T-helper 2 cell treated with Interferon-gamma antibody and Interleukin-4, amounts not matched to agents 100 ng/mL and 5 ng/mL, for 36 hours (primary cell): ENCODE results near the gene FMNL1. TPM values are rescaled to one million over a fixed set of nuclear protein-coding genes. Genes with fewer than 3 reads are reported as not detected.
"Not testable (repeated sequence)": the region's sequence is repeated elsewhere in the genome, so short reads cannot be mapped to it uniquely, and the experiment has no call there.

Experiments used
- intact Hi-C: fragments of 100-400 bp; cut with micrococcal nuclease; formaldehyde crosslinking; loops from one replicate; pipeline ENCODE4 v1.15.1; 2023
- total RNA-seq: library from RNA; stranded (reverse); gene quantifications from 2 replicates; pipeline ENCODE4 v1.2.3, GENCODE V29; 2022

The FMNL1 gene
- total RNA-seq, 1 donor from 2014 or later = 407 TPM

- intact Hi-C loops = not testable (repeated sequence)
These were observed 31.6 kb downstream of the FMNL1 start for GRCh38 chr17:45253237-45253636.

GRCh38 chr17:45253879-45254278, 32.2 kb downstream of the FMNL1 start:
- intact Hi-C loops = no loop called here

GRCh38 chr17:45255358-45255757, 33.7 kb downstream of the FMNL1 start:
- intact Hi-C loops = no loop called here

- intact Hi-C loops = no loop called here
These were observed 34.7 kb downstream of the FMNL1 start for GRCh38 chr17:45256114-45256966.

GRCh38 chr17:45257115-45257514, 35.4 kb downstream of the FMNL1 start:
- intact Hi-C loops = no loop called here

- intact Hi-C loops = no loop called here
These were observed 37.3 kb downstream of the FMNL1 start for GRCh38 chr17:45258981-45259380.

- intact Hi-C loops = no loop called here
These were observed 38.6 kb downstream of the FMNL1 start for GRCh38 chr17:45260204-45260783.

- intact Hi-C loops = no loop called here
These were observed 40.2 kb downstream of the FMNL1 start, which contains the start of gene SPATA32 for GRCh38 chr17:45261577-45262515. Gene SPATA32, minus strand, starts transcription at chr17:45262094. Its CDS starts 78 bp downstream, at chr17:45262016.

GRCh38 chr17:45262516-45263476, 41.1 kb downstream of the FMNL1 start:
- intact Hi-C loops = no loop called here

- intact Hi-C loops = no loop called here
These were observed 41.8 kb downstream of the FMNL1 start for GRCh38 chr17:45263477-45263860.

GRCh38 chr17:45264430-45264829, 42.7 kb downstream of the FMNL1 start:
- intact Hi-C loops = no loop called here

GRCh38 chr17:45264988-45265387, 43.3 kb downstream of the FMNL1 start:
- intact Hi-C loops = no loop called here

- intact Hi-C loops = no loop called here
These were observed 44.1 kb downstream of the FMNL1 start for GRCh38 chr17:45265821-45266220.

GRCh38 chr17:45266372-45266926, 44.8 kb downstream of the FMNL1 start:
- intact Hi-C loops = no loop called here

- intact Hi-C loops = no loop called here
These were observed 45.9 kb downstream of the FMNL1 start for GRCh38 chr17:45267436-45268055.

GRCh38 chr17:45269912-45270311, 48.2 kb downstream of the FMNL1 start:
- intact Hi-C loops = no loop called here

GRCh38 chr17:45270828-45271418, 49.2 kb downstream of the FMNL1 start:
- intact Hi-C loops = no loop called here

- intact Hi-C loops = no loop called here
These were observed 49.9 kb downstream of the FMNL1 start for GRCh38 chr17:45271603-45272002.

GRCh38 chr17:45273551-45273957, 51.9 kb downstream of the FMNL1 start:
- intact Hi-C loops = no loop called here
